Right lobe of liver (tissue), 6 donors: Measurements from ENCODE around the gene THADA. TPM values are rescaled to one million over a fixed set of nuclear protein-coding genes. Genes with fewer than 3 reads are reported as not detected.
A peak's percentile ranks its signal among the peaks of the same experiment; 100 is the strongest.

ENCODE experiments used
- ATAC-seq, 4 donors: fragments of 200-7000 bp; cut with Tn5 transposase; one replicate each; pipeline ENCODE4 v1.9.1; 2020; ENCODE audit warnings: mild to moderate bottlenecking in 4 of 4, moderate library complexity in 4 of 4
- DNase-seq, 3 donors: peaks; one replicate each; pipeline ENCODE4 v3.0.0-alpha.2; 2020
- H3K27ac ChIP-seq, 3 donors: fragments of 200-600 bp; one replicate each; pipeline ENCODE4 v1.8.0; 2022
- H3K27me3 ChIP-seq, 2 donors: fragments of 200-600 bp; one replicate each; pipeline ENCODE4 v1.8.0; 2022
- H3K36me3 ChIP-seq, 4 donors: fragments of 200-600 bp; sonication (generic) in 1 of 4; one replicate each; pipeline versions ENCODE4 v1.5.1 to v1.8.0; 2017 to 2022; ENCODE audit warnings: control low read depth in 1 of 4
- H3K4me1 ChIP-seq, 4 donors: fragments of 200-600 bp; sonication (generic) in 1 of 4; one replicate each; pipeline versions ENCODE4 v1.5.1 to v1.8.0; 2017 to 2022; ENCODE audit warnings: control low read depth in 1 of 4
- H3K4me3 ChIP-seq, 3 donors: fragments of 200-600 bp; one replicate each; pipeline ENCODE4 v1.8.0; 2022
- H3K9me3 ChIP-seq, 4 donors: fragments of 200-600 bp; sonication (generic) in 1 of 4; one replicate each; pipeline versions ENCODE4 v1.5.1 to v1.8.0; 2017 to 2022; ENCODE audit warnings: control low read depth in 1 of 4
- POLR2A ChIP-seq: fragments of 450-650 bp; IDR thresholded peaks from one replicate; pipeline ENCODE4 v1.6.1; 2017; ENCODE audit warnings: antibody characterized with exemption, mild to moderate bottlenecking
- WGBS: methylation state at CpG from one replicate; pipeline ENCODE4 v1.1.6; 2018; ENCODE audit warnings: low coverage, low lambda C conversion rate; ENCODE audit not compliant: insufficient coverage; ENCODE audit errors: missing lambda C conversion rate; 5-methylcytosine and 5-hydroxymethylcytosine counted together
- intact Hi-C, 2 donors: fragments of 100-400 bp; cut with DNase I; formaldehyde crosslinking; loops; one replicate each; pipeline versions ENCODE4 v1.11.2 to v1.14.1; 2022
- total RNA-seq, 6 experiments: library from RNA; depleted of rRNA in 2 of 6; stranded (reverse); fragments of >200 nt in 2 of 6; fragmentation: NEBNext Ultra II Directional in 3 of 6; extraction: Animal tissue kit (Norgen Biotek cat#: 25700) in 3 of 6; gene quantifications; one replicate each; pipeline versions ENCODE4 v1.1.0 to v1.2.4, GENCODE V29; 2016 to 2023
- TF ChIP-seq, protein P1 (sequence below), 4 donors: fragments of 200-600 bp in 3 of 4; fragments of 450-650 bp in 1 of 4; IDR thresholded peaks; one replicate each; pipeline versions ENCODE4 v1.5.1 to v1.8.0; 2016 to 2022; ENCODE audit warnings: antibody characterized with exemption in 4 of 4, mild to moderate bottlenecking in 2 of 4
- donor health status: DM: no; HTN: yes; CAD: no.
- donor health status: DM: no; HTN: no; CAD: no.
- donor health status: DM: no; HTN: no; CAD: no.
- donor health status: DM: no; HTN: yes; CAD: no.
- donor health status: DM: no; HTN: yes; CAD: no.

THADA gene
- total RNA-seq, 6 experiments from 2014 or later, result 12.2 to 21.6 (median 14.0) TPM

DNA sequence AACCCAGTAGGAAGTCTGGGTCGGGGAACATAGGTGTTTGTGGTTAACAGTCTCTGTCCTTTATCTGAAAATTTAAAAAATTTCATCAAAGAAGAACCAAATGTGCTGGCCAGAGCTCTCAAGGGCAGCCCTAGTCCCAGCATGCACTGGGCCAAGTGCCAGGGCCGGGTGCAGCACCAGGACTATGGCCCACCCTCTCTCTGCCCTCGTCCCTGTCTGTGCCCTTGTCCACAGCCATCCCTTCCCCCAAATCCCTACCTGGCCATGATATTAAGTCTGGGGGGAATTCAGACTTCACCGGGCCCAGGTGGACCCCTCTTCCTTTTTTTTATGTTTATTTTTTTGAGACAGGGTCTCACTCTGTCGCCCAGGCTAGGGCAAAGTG is 355.1 kb downstream of the THADA start:
- TF ChIP-seq POLR2A, result no peak
- TF ChIP-seq, protein P1, sequence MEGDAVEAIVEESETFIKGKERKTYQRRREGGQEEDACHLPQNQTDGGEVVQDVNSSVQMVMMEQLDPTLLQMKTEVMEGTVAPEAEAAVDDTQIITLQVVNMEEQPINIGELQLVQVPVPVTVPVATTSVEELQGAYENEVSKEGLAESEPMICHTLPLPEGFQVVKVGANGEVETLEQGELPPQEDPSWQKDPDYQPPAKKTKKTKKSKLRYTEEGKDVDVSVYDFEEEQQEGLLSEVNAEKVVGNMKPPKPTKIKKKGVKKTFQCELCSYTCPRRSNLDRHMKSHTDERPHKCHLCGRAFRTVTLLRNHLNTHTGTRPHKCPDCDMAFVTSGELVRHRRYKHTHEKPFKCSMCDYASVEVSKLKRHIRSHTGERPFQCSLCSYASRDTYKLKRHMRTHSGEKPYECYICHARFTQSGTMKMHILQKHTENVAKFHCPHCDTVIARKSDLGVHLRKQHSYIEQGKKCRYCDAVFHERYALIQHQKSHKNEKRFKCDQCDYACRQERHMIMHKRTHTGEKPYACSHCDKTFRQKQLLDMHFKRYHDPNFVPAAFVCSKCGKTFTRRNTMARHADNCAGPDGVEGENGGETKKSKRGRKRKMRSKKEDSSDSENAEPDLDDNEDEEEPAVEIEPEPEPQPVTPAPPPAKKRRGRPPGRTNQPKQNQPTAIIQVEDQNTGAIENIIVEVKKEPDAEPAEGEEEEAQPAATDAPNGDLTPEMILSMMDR (IDR thresholded peaks at IDR 0.05), result no peak
- intact Hi-C loops, result no loop called here
- 56% methylated on average over 3 of the region's 5 CpGs for WGBS
- DNase-seq, result no peak
- no peaks in the 10 kb centered on the region for H3K4me1 ChIP-seq
- no peaks in the 10 kb centered on the region for H3K9me3 ChIP-seq
- ATAC-seq, result peak in 2 of 4 donors; percentile 8 to 13
- H3K27ac ChIP-seq, result peak overlapping the region in 2 of 3 donors; percentile 41 to 48
- H3K36me3 ChIP-seq, result no peaks in the 10 kb centered on the region
- no peaks in the 10 kb centered on the region for H3K27me3 ChIP-seq
- no peak overlapping the region for H3K4me3 ChIP-seq

DNA sequence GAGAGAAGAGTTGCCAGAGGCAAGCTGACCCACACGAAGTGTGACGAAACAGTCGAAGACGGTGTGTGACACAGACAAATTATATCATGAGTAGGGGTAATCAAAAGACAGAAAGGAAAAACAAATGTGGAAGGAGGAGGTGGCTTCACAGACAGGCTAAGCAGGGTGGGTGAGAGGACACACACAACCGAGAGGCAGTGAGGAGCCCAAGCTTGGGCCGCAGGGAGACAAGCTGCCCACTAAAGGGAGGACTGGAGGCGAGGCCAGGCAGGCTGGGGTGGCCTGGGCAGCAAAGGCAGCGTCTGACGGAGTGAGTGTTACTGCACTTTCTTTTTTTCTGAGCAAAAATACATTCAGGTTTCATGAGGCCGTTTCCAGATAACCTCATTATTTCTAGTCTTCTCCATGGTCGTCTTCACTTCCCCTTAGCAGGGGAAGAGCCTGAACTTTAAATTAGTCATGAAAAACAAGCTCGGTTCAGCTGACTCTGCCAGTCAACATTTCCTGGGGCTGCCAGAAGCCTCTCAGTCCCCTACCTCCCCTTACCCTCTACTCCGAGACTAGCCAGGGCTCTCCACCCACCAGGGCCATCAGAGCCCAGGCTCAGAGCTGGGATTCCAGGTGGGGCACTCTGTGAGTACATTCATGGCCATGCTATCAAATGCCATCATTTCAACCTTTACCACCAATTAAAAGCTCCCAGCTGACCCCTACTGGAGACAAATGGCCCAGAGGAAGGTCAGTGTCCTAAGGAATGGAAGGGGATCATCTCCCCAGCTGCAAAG is 355.7 kb downstream of the THADA start:
- Histone ChIP-seq H3K9me3 (no peaks in the 10 kb centered on the region), H3K4me1 (no peaks in the 10 kb centered on the region), H3K27ac (peak overlapping the region in 2 of 3 donors; percentile 41 to 48), H3K27me3 (no peaks in the 10 kb centered on the region), H3K4me3 (no peak overlapping the region), H3K36me3 (no peaks in the 10 kb centered on the region)
- peak; percentile 40 to 72 (median 54) for ATAC-seq
- TF ChIP-seq POLR2A, result no peak
- TF ChIP-seq, protein P1 (IDR thresholded peaks at IDR 0.05), result peak in 2 of 4 donors; percentile 10 to 35
- intact Hi-C loops, result loop anchor here in 1 of 2 donors (10.0 kb wide), 4 partner anchors 245 to 405 kb away; no protein-coding TSS in a partner anchor
- 71% methylated on average over 10 of the region's 13 CpGs for WGBS
- no peak for DNase-seq

DNA sequence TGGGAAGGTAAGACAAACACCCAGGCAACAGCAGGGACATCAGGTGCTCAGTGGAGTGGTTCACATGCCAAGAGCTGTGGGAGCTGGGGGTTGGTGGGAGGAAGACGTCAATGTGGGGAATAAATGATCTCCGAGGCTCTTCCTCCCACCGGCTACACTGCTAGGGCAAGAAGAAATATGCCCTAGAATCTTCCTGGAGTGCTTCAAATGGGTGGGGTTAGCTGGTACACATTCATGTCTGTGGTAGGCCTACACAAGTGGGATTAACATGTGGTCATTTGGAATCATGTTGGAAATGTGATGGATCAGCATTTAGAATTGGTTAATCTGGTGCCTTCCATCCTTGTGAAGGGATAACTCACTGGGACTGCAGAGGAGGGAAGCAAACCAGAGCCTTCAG is 357.0 kb downstream of the THADA start:
- H3K27ac ChIP-seq, result peak overlapping the region in 1 of 3 donors; percentile 48
- H3K36me3 ChIP-seq, result no peaks in the 10 kb centered on the region
- H3K4me3 ChIP-seq, result no peak overlapping the region
- 80% methylated on average over 1 of the region's 3 CpGs for WGBS
- H3K27me3 ChIP-seq, result no peaks in the 10 kb centered on the region
- H3K4me1 ChIP-seq, result no peaks in the 10 kb centered on the region
- no peak for DNase-seq
- no peak for ATAC-seq
- intact Hi-C loops, result loop anchor here in 1 of 2 donors (10.0 kb wide), 4 partner anchors 246 to 404 kb away; no protein-coding TSS in a partner anchor
- no peaks in the 10 kb centered on the region for H3K9me3 ChIP-seq
- TF ChIP-seq POLR2A, result no peak
- TF ChIP-seq, protein P1 (IDR thresholded peaks at IDR 0.05), result no peak

DNA sequence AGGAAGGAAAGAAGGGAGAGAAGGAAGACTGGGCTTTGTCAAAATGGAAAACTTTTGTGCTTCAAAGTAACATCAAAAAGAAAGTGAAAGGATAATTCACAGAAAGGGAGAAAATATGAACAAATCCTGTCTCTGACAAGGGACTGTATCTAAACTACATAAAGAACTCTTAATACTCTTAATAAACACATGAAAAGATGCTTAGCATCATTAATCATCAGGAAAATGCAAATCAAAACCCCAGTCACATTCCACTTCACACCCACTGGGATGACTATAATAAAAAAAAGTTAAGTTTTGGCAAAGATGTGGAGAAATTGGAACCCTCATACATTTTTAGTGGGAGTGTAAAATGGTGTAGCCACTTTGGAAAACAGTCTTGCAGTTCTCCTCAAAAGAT is 357.7 kb downstream of the THADA start:
- no peaks in the 10 kb centered on the region for H3K36me3 ChIP-seq
- DNase-seq, result no peak
- no peaks in the 10 kb centered on the region for H3K27me3 ChIP-seq
- intact Hi-C loops, result loop anchor here in 1 of 2 donors (10.0 kb wide), 4 partner anchors 247 to 403 kb away; no protein-coding TSS in a partner anchor
- no peak for TF ChIP-seq POLR2A
- TF ChIP-seq, protein P1 (IDR thresholded peaks at IDR 0.05), result no peak
- no peak for ATAC-seq
- no peaks in the 10 kb centered on the region for H3K9me3 ChIP-seq
- no peak overlapping the region for H3K4me3 ChIP-seq
- H3K4me1 ChIP-seq, result no peaks in the 10 kb centered on the region
- no peak overlapping the region for H3K27ac ChIP-seq
